GM18517 (cell line): ENCODE data around the gene RYR2.
"Not testable (repeated sequence)": the region's sequence is repeated elsewhere in the genome, so short reads cannot be mapped to it uniquely, and the experiment has no call there.

ENCODE experiments used
- ATAC-seq: cut with Tn5 transposase; IDR thresholded peaks from one replicate; pipeline ENCODE4 v1.9.1; 2021; ENCODE audit warnings: mild to moderate bottlenecking, moderate library complexity; ENCODE audit not compliant: unreplicated experiment

RYR2 gene

DNA sequence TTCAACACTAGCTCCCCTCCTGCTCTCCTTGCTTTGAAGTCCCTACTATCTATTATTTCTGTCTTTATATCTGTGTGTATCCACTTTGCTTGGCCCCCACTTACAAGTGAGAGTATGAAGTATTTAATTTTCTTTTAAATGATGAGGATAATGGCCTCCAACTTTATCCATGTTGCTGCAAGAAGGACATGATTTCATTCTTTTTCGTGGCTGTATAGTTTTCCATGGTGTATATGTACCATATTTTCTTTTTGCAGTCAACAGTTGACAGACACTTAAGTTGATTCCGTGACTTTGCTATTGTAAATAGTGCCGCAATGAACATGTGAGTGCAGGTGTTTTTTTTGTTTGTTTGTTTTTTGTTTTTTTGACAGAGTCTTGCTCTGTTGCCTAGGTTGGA, 483.1 kb downstream of the RYR2 start:
- ATAC-seq = no peak

GRCh38 chr1:237527761-237528160, 485.8 kb downstream of the RYR2 start:
- ATAC-seq = no peak

DNA sequence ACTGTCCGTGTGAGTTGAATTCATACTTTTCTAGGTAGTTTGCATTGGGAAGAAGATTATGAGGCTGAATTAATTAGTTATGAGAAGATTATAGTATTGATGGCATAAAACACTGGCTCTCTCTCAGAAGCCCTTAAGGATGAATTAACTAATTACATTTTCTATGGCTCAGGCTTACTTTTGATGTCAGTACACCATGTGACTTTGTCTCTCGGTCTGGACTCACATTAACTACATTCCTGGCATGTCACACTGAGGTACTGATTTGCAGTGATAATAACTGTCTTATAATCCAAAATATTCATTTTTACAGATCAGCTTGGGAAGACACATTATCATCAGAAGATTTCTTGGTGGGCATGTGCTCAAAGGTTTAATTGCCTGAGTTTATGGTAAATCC, 486.6 kb downstream of the RYR2 start:
- ATAC-seq = no peak

DNA sequence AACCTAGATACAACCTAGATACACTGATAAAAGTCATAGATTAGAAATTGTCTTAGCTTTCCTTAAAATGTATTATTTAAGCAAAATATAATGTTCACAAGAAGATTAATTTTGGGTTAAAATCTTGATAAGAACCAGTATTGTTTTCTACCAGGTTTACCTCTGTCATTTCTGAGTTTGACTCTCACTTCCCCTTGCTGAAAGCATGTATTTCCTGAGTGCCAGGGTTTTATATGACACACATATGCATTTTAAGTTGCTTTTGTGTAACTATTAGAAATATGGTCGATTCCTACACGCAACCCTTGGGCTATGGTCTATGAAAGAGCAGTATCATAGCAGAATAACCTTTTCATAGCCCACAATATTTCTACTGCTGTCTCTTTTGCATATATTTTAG, 497.1 kb downstream of the RYR2 start:
- no peak for ATAC-seq

DNA sequence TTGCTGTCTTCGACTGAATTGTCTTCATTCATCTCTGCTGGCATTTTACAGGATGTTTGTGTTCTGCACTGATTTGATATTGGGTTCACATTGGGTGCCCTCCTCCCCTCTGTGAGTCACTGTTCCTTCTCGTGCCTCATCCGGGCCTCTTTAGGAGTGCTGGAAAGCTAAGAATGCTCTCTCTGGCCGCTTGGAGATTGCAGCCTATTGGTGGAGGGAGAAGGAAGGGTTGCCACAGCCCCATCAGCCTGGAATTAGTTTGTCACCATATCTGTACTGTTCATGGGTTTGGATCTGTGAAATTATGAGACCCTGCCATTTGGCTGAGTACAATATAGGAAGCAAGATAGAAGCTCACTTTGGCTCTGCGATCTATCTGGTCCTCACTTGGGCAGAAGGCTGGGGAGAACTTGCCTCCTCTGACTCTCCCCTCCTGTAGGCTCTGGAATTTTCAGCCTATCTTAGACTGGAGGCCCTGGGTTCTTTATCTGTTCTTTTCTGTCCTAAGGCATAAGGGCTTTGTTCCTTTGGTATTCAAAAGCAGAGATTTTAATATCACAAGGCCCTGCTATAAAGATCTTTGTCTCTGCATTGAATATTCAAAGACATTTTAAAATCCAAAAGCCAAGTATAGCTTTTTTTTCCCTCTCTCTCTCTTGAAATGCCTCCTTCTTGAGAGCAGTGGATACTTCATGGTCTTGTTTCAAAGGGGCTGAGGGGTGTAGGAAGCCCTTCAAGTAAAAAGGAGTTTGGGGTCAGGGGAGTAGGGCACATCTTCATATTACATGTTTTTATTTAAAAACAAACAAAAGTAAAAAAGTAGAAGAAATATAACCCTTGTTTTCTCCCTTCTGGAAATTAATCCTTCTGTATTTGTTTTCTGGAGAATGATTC, 500.8 kb downstream of the RYR2 start:
- ATAC-seq = no peak

GRCh38 chr1:237553078-237553477, 511.1 kb downstream of the RYR2 start:
- no peak for ATAC-seq

- no peak for ATAC-seq
These were observed 514.9 kb downstream of the RYR2 start for GRCh38 chr1:237556911-237557310.

- ATAC-seq = peak; percentile 85
These were observed 520.3 kb downstream of the RYR2 start for GRCh38 chr1:237562242-237562823.

- ATAC-seq = no peak
These were observed 523.3 kb downstream of the RYR2 start for GRCh38 chr1:237565236-237565635.

GRCh38 chr1:237566581-237566980, 524.6 kb downstream of the RYR2 start:
- ATAC-seq = no peak

DNA sequence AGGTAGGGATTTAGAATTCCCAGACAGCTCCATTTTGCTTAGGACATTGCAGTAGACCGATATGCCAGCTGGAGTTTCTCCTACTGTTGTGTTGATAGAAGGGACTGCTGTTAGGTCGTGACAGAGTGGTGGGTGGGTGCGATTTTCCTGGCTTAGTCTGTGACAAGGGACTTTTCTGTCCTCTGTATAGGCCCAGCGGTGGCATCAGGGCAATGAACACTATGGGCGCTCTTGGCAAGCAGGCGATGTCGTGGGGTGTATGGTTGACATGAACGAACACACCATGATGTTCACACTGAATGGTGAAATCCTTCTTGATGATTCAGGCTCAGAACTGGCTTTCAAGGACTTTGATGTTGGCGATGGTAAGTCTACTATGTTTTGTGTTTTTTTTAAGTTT, 527.0 kb downstream of the RYR2 start:
- ATAC-seq = no peak

DNA sequence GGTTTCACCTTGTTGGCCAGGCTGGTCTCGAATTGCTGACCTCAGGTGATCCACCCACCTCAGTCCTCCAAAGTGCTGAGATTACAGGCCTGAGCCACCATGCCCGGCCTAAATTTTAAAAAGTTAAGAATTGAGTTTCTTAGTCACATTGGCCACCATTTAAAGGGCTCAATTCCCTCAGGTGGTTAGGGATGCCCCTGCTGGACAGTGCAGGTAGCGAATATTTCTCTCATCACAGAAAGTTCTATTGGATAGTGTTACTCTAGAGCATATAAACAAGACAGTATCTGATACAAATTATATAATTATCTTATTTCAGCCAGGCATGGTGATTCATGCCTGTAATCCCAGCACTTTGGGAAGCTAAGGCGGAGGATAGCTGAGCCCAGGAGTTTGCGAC, 528.5 kb downstream of the RYR2 start:
- no peak for ATAC-seq

DNA sequence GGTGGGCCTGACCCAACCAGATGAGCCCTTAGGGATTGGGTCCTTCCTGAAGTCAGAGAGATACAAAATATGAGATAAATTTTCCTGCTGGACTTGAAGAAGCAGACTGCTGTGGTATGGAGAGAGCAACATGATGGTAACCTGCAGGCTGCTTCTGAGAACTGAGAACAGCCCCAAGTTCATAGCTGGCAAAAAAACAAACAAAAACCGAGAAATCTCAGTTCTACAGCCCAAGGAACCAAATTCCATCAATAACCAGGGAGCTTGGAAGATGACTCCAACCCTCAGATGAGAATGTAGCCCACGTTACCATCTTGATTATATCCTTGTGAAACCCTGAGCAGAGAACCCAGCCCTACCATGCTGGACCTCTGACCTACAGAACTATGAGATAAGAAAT, 532.6 kb downstream of the RYR2 start:
- no peak for ATAC-seq

DNA sequence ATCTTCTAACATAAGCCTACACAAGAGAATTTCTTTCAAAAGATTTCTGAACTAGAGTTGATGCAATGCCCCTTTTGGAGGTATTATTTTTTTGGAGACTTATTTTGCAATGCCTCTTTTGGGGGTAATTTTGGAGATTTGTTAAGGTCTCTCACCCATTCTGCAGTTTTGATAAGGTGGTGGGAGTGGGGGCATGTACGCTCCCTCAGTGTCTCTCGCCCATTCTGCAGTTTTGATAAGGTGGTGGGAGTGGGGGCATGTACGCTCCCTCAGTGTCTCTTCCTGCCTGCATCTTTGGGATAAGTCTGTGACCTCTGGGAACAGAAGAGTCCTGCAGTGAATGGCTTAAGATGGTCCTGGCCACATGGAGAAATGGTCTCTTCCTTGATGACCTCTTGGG, 536.6 kb downstream of the RYR2 start:
- ATAC-seq = no peak

GRCh38 chr1:237580726-237581125, 538.7 kb downstream of the RYR2 start:
- ATAC-seq = no peak

- ATAC-seq = no peak
These were observed 541.3 kb downstream of the RYR2 start for GRCh38 chr1:237583270-237583669.

DNA sequence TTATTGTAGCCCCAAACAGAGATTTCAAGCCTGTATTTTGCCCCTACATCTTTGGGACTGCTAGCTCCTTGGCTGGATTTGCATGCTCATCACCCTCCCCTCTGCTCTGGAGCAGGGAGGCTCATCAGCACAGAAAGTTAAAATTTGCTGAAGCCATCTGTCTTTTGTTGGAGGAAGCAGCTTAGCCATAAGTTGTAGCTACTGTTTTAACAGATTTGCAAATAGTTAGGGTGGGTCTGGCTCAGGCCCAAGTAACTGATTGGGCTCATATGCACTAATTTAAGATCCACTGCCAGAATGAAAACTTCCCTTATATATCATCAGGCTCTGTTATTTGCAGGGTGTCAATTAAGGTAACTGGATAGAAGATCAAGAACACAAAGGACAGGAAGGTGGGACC, 541.8 kb downstream of the RYR2 start:
- no peak for ATAC-seq

DNA sequence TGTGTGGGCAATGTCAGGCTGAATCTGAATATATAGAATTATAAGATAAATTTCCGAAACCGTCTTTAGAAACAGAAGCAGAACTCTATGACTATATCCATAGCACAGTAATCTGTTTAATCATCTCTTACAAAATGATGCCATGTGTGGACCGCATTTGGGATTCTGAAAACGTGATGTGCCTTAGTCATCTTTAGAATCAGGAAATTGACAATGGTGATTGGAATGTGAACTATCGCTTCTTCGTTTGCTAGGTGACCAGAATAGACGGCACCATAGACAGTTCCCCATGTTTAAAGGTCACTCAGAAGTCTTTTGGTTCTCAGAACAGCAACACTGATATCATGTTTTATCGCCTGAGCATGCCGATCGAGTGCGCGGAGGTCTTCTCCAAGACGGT, 548.4 kb downstream of the RYR2 start:
- ATAC-seq = no peak

GRCh38 chr1:237591353-237591752, 549.4 kb downstream of the RYR2 start:
- ATAC-seq = no peak

GRCh38 chr1:237603036-237603568, 561.1 kb downstream of the RYR2 start:
- ATAC-seq = not testable (repeated sequence)

DNA sequence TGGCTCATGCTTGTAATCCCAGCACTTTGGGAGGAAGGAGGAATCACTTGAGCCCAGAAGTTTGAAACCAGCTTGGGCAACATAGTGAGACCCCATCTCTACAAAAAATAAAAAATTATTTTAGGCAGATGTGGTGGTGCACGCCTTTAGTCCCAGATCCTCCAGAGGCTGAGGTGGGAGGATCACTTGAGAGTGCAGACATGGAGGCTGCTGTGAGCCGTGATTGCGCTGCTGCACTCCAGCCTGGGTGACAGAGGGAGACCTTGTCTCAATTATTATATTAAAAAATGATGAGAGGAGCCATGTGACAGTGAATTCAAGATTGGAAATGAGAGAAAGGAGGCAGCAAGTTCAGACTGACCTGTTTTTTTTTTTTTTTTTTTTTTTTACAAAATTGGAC, 566.4 kb downstream of the RYR2 start:
- no peak for ATAC-seq

DNA sequence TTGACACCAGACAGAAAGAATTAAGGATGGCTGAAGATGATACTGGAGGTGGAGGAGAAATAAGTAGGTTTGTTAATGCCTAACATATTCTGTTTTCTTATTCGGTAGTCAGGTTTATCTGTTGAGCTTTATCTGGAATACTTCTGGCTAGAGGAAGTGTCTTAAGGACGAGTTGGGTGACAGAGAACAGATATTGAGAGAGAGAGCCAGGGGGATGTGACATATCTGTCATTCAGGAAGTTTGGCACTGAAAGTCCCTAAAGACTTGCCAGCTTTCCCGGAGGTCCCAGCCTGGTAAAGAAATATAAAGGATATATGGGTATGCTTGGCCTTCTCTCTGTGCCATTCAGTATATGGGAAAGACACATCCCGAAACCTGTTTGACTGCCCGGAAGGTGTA, 568.2 kb downstream of the RYR2 start:
- ATAC-seq = no peak
